H9 (cell line): ENCODE data around the gene CARS1. TPM values are rescaled to one million over a fixed set of nuclear protein-coding genes. Genes with fewer than 3 reads are reported as not detected.
A peak's percentile ranks its signal among the peaks of the same experiment; 100 is the strongest.

Experiments
- DNase-seq: peaks from one replicate; pipeline ENCODE4 v3.0.0-alpha.2; 2017
- H2AFZ ChIP-seq: one replicate; pipeline ENCODE4 v1.6.1; 2013; ENCODE audit warnings: mild to moderate bottlenecking, low read length, control low read depth, moderate library complexity
- H2AK5ac ChIP-seq: 2 replicates; pipeline ENCODE4 v1.6.1; 2013; ENCODE audit warnings: low read length, control low read depth, mixed read lengths; ENCODE audit not compliant: insufficient read length
- H2BK120ac ChIP-seq: one replicate; pipeline ENCODE4 v1.6.1; 2013; ENCODE audit warnings: low read depth, mild to moderate bottlenecking, low read length, control low read depth, inconsistent platforms; ENCODE audit not compliant: poor library complexity, severe bottlenecking
- H2BK12ac ChIP-seq: 2 replicates; pipeline ENCODE4 v1.6.1; 2013; ENCODE audit warnings: low read length, control low read depth, mixed read lengths, low read depth; ENCODE audit not compliant: insufficient read length
- H2BK15ac ChIP-seq: 2 replicates; pipeline ENCODE4 v1.6.1; 2013; ENCODE audit warnings: low read depth, low read length, control low read depth
- H2BK20ac ChIP-seq: one replicate; pipeline ENCODE4 v1.6.1; 2013; ENCODE audit warnings: low read depth, mild to moderate bottlenecking, low read length, control low read depth, inconsistent platforms; ENCODE audit not compliant: poor library complexity, severe bottlenecking
- H2BK5ac ChIP-seq: 2 replicates; pipeline ENCODE4 v1.6.1; 2013; ENCODE audit warnings: low read length, control low read depth, mixed read lengths; ENCODE audit not compliant: insufficient read length
- H3K14ac ChIP-seq: 2 replicates; pipeline ENCODE4 v1.6.1; 2013; ENCODE audit warnings: low read length, control low read depth; ENCODE audit not compliant: insufficient read depth
- H3K18ac ChIP-seq: 2 replicates; pipeline ENCODE4 v1.6.1; 2013; ENCODE audit warnings: low read depth, mild to moderate bottlenecking, mixed read lengths, low read length, control low read depth; ENCODE audit not compliant: insufficient read length
- H3K23ac ChIP-seq: 2 replicates; pipeline ENCODE4 v1.6.1; 2013; ENCODE audit warnings: low read length, control low read depth, mixed read lengths, low read depth; ENCODE audit not compliant: insufficient read length
- H3K23me2 ChIP-seq: 2 replicates; pipeline ENCODE4 v1.6.1; 2013; ENCODE audit warnings: low read depth, mild to moderate bottlenecking, mixed read lengths, low read length, control low read depth; ENCODE audit not compliant: insufficient read length, poor library complexity, severe bottlenecking
- H3K27ac ChIP-seq: 2 replicates; pipeline ENCODE4 v1.5.1; 2013; ENCODE audit warnings: low read length, control low read depth, mixed read lengths, low read depth; ENCODE audit not compliant: insufficient read length
- H3K27me3 ChIP-seq: 2 replicates; pipeline ENCODE4 v1.6.1; 2013; ENCODE audit warnings: low read length, control low read depth, inconsistent platforms; ENCODE audit not compliant: insufficient read depth
- H3K4ac ChIP-seq: 2 replicates; pipeline ENCODE4 v1.6.1; 2013; ENCODE audit warnings: low read depth, mild to moderate bottlenecking, control low read depth, inconsistent platforms, low read length, moderate library complexity
- H3K4me1 ChIP-seq: 2 replicates; pipeline ENCODE4 v1.6.1; 2013; ENCODE audit warnings: low read length, control low read depth, inconsistent platforms; ENCODE audit not compliant: insufficient read depth
- H3K4me2 ChIP-seq: 2 replicates; pipeline ENCODE4 v1.6.1; 2013; ENCODE audit warnings: low read length, control low read depth, mixed read lengths; ENCODE audit not compliant: insufficient read length, insufficient read depth
- H3K56ac ChIP-seq: 2 replicates; pipeline ENCODE4 v1.6.1; 2013; ENCODE audit warnings: low read depth, mild to moderate bottlenecking, mixed read lengths, low read length, control low read depth; ENCODE audit not compliant: insufficient read length
- H3K79me1 ChIP-seq: 2 replicates; pipeline ENCODE4 v1.6.1; 2013; ENCODE audit warnings: low read depth, mild to moderate bottlenecking, moderate library complexity, low read length, control low read depth, inconsistent platforms; ENCODE audit not compliant: insufficient read depth, poor library complexity, severe bottlenecking
- H3K79me2 ChIP-seq: 2 replicates; pipeline ENCODE4 v1.6.1; 2013; ENCODE audit warnings: low read length, control low read depth, inconsistent platforms; ENCODE audit not compliant: insufficient read depth
- H3K9ac ChIP-seq: 2 replicates; pipeline ENCODE4 v1.6.1; 2013; ENCODE audit warnings: low read length, control low read depth, mixed read lengths; ENCODE audit not compliant: insufficient read length; ENCODE audit errors: extremely low read depth
- H3K9me3 ChIP-seq: one replicate; pipeline ENCODE4 v1.6.1; 2013; ENCODE audit warnings: low read depth, low read length, inconsistent platforms; ENCODE audit not compliant: control insufficient read depth
- H3T11ph ChIP-seq: one replicate; pipeline ENCODE4 v1.6.1; 2013; ENCODE audit warnings: mild to moderate bottlenecking, low read length, control low read depth, inconsistent platforms
- H4K20me1 ChIP-seq: one replicate; pipeline ENCODE4 v1.6.1; 2013; ENCODE audit not compliant: control insufficient read depth, insufficient read length, insufficient read depth
- H4K5ac ChIP-seq: 2 replicates; pipeline ENCODE4 v1.6.1; 2013; ENCODE audit warnings: low read depth, mild to moderate bottlenecking, mixed read lengths, low read length, control low read depth; ENCODE audit not compliant: insufficient read length
- H4K8ac ChIP-seq: replicated peaks from 2 replicates; pipeline ENCODE4 v1.6.1; 2013; ENCODE audit warnings: low read length, control low read depth, mixed read lengths, low read depth; ENCODE audit not compliant: insufficient read length
- H4K91ac ChIP-seq: 2 replicates; pipeline ENCODE4 v1.6.1; 2013; ENCODE audit warnings: low read depth, mild to moderate bottlenecking, moderate library complexity, mixed read lengths, low read length, control low read depth; ENCODE audit not compliant: insufficient read length
- H3K27ac Mint-ChIP-seq, 3 experiments: 2 replicates in 2 of 3; 3 replicates in 1 of 3; pipeline ENCODE4 v1.8.0; 2020 to 2021; ENCODE audit warnings: mixed read lengths in 3 of 3, mild to moderate bottlenecking in 1 of 3, moderate library complexity in 1 of 3
- H3K27me3 Mint-ChIP-seq: 2 replicates; pipeline ENCODE4 v1.8.0; 2021; ENCODE audit warnings: low read depth, mild to moderate bottlenecking, moderate library complexity, mixed read lengths
- H3K36me3 Mint-ChIP-seq, 3 experiments: 2 replicates in 2 of 3; 3 replicates in 1 of 3; pipeline ENCODE4 v1.8.0; 2020 to 2021; ENCODE audit warnings: low read depth in 3 of 3, mixed read lengths in 3 of 3; ENCODE audit not compliant: insufficient read depth in 1 of 3
- H3K4me1 Mint-ChIP-seq, 2 experiments: 2 replicates each; pipeline ENCODE4 v1.8.0; 2020; ENCODE audit warnings: mixed read lengths in 2 of 2
- H3K4me3 Mint-ChIP-seq, 2 experiments: 2 replicates in 1 of 2; 3 replicates in 1 of 2; pipeline ENCODE4 v1.8.0; 2020 to 2021; ENCODE audit warnings: mild to moderate bottlenecking in 2 of 2, mixed read lengths in 2 of 2, moderate library complexity in 1 of 2
- H3K9me3 Mint-ChIP-seq, 2 experiments: 2 replicates in 1 of 2; 3 replicates in 1 of 2; pipeline ENCODE4 v1.8.0; 2020; ENCODE audit warnings: mild to moderate bottlenecking in 2 of 2, mixed read lengths in 2 of 2, moderate library complexity in 1 of 2
- WGBS: extraction: QIAGEN DNeasy Blood & Tissue Kit; methylation state at CpG from one replicate; pipeline ENCODE4 v1.1.7; 2013; ENCODE audit warnings: missing lambda C conversion rate, low lambda C conversion rate, mixed read lengths; ENCODE audit not compliant: insufficient read length; ENCODE audit errors: extremely low coverage; 5-methylcytosine and 5-hydroxymethylcytosine counted together
- total RNA-seq: library from RNA; stranded (reverse); gene quantifications from 2 replicates; pipeline ENCODE4 v1.2.1, GENCODE V29; 2021
- TF ChIP-seq, protein P1 (sequence below): fragments of 200-600 bp; sonication (generic); conservative IDR thresholded peaks from 3 replicates; pipeline ENCODE4 v1.8.0; 2021; ENCODE audit warnings: antibody characterized with exemption, mild to moderate bottlenecking

Gene CARS1
- total RNA-seq, 1 experiment from 2014 or later: 92.3 TPM

DNA sequence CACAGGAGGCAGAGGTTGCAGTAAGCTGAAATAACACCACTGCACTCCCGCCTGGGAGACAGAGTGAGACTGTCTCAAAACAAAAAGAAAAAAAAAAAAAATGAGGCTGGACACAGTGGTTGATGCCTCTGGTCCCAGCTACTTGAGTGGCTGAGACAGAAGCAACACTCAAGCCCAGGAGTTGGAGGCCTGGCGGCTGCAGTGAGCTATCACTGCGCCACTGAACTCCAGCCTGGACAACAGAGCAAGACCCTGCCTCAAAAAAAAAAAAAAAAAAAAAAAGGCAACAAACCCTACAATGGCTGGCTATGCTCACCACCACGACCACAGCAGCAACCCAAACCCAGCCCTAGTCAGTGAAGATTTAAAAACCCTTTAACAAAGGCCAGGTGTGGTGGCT lies 73.3 kb downstream of the CARS1 start:
- Histone ChIP-seq H2AFZ (no peak overlapping the region), H3K27me3 (no peaks in the 10 kb centered on the region), H2AK5ac (no peak overlapping the region), H2BK5ac (no peak overlapping the region), H3K4ac (no peak overlapping the region), H3K79me1 (peaks cover 15% of the 10 kb centered on the region), H3K56ac (no peak overlapping the region), H3K4me2 (no peak overlapping the region), H3K23me2 (no peaks in the 10 kb centered on the region), H3K79me2 (peaks cover 71% of the 10 kb centered on the region; the same call in 1 of the 2 replicates), H4K20me1 (no peaks in the 10 kb centered on the region), H3K27ac (no peak overlapping the region), H3K23ac (no peak overlapping the region), H3K14ac (no peak overlapping the region), H3K18ac (no peak overlapping the region), H4K8ac (no peak overlapping the region), H4K5ac (no peak overlapping the region), H3K9me3 (no peaks in the 10 kb centered on the region), H3K9ac (no peak overlapping the region), H2BK20ac (no peak overlapping the region), H4K91ac (no peak overlapping the region), H2BK12ac (no peak overlapping the region), H2BK120ac (no peak overlapping the region), H2BK15ac (no peak overlapping the region), H3K4me1 (no peaks in the 10 kb centered on the region; the same call in 1 of the 2 replicates), H3T11ph (no peak overlapping the region)
- peaks cover 14 to 15% of the 10 kb centered on the region in 2 experiments for H3K4me1 Mint-ChIP-seq
- DNase-seq: no peak
- peaks cover 12 to 37% (median 30%) of the 10 kb centered on the region in 3 experiments; a peak in 6 of 7 replicates for H3K36me3 Mint-ChIP-seq
- TF ChIP-seq, protein P1, sequence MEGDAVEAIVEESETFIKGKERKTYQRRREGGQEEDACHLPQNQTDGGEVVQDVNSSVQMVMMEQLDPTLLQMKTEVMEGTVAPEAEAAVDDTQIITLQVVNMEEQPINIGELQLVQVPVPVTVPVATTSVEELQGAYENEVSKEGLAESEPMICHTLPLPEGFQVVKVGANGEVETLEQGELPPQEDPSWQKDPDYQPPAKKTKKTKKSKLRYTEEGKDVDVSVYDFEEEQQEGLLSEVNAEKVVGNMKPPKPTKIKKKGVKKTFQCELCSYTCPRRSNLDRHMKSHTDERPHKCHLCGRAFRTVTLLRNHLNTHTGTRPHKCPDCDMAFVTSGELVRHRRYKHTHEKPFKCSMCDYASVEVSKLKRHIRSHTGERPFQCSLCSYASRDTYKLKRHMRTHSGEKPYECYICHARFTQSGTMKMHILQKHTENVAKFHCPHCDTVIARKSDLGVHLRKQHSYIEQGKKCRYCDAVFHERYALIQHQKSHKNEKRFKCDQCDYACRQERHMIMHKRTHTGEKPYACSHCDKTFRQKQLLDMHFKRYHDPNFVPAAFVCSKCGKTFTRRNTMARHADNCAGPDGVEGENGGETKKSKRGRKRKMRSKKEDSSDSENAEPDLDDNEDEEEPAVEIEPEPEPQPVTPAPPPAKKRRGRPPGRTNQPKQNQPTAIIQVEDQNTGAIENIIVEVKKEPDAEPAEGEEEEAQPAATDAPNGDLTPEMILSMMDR: no peak
- no peak overlapping the region for H3K4me3 Mint-ChIP-seq
- no peaks in the 10 kb centered on the region for H3K27me3 Mint-ChIP-seq
- no CpG with 5 or more reads among the region's 4 CpGs for WGBS
- no peaks in the 10 kb centered on the region for H3K9me3 Mint-ChIP-seq
- H3K27ac Mint-ChIP-seq: peak overlapping the region; percentile 73 to 81 (median 80); a peak in 5 of 7 replicates
